Measurements from ENCODE around the gene IL12A.

The IL12A gene
- 0 to 4.1 (median 0.08) reads per million in 18 experiments for total RNA-seq

- DNase-seq = peak; percentile 71 to 83
These were observed at the start of gene IL12A for GRCh38 chr3:159988617-159989271. IL12A (plus strand) TSS chr3:159988835.

- DNase-seq = peak in 1 of 2 donors; percentile 14
These were observed 47.3 kb upstream of the IL12A start for GRCh38 chr3:159941038-159942000.

DNA sequence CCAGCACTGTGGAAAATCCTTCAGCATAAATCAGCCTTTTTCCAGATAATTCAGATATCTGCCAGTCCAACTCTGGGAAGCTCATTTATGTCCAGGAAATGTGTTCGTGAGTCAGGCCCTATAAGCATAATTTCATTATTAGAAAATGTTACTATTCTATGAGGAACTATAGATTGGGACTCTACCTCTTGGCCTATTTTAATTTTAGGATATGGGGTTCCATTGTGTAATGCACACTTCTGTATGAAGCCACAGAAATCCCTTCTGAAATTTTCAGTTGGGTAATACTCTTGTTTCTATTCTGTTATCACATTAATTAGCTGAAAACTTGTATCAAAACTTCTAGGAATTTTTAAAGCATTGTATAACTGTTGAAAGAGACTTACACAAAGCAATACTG is 43.9 kb upstream of the IL12A start:
- peak; percentile 19 to 66 for DNase-seq

DNA sequence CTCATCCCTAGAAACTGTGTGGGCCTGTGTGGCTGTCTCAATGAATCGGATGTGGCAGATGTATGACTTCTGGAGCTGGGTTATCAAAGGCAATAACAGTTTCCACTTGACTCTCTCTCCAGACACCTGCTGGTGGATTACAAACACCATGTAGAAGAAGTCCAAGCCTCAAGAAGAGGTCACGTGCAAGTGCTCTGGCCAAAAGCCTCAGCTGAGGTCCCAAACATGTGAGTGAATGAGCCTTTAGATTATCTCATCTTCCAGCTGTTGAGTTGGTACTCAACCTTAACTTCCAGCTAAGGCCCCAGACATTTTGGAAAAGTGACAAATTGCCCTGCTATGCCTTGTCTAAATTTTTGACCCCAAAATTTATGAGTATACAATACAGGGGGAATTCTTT is 42.7 kb upstream of the IL12A start:
- DNase-seq = no peak

DNA sequence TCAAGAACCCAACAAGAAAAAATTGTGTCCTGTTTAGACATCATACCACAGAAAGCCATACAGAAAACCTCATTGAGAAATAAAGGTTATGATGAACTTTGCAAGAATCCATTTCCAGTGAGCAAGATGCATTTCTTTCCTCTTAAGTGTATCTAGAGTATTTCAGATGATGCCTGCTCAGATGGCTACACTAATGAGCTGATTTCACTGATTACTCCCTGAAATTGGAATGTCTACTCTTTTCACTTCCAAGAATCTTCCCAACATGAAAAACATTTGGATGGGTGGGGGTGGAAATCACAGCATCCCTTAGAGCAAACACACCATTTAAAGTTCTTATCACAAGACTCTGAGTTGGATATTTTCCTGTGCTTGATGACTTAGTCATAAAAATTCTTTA is 41.4 kb upstream of the IL12A start:
- DNase-seq = no peak

DNA sequence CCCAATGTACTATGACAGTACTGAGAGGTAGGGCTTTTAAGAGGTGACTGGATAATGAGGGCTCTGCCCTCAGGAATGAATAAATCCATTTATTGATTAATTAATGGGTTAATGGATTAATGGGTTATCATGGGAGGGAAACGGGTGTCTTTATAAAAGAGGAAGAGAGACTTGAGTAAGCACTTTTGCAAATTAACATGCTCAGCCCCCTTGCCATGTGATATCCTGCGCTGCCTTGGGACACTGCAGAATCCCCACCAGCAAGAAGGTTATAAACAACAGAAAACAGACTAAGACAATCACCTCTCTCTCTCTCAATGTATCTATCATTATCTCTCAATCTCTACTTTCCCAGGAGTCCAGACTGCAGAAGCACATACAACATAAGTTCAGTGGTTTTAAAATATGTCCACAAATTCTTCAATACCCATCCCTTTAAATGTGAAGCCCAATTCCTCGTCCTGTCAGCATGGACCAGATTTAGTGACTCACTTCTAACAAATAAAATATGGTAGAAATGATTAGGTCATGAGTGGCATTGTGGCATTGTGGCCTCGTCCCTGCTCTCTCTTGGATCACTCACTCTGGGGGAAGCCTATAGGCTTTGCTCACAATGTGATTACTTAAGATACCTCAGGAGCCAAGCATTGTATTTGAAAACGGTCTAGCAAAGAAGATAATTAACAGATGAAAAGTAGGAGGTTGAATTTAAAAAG is 40.0 kb upstream of the IL12A start:
- peak; percentile 35 to 42 for DNase-seq

GRCh38 chr3:159950156-159950898 is 38.3 kb upstream of the IL12A start:
- no peak for DNase-seq

DNA sequence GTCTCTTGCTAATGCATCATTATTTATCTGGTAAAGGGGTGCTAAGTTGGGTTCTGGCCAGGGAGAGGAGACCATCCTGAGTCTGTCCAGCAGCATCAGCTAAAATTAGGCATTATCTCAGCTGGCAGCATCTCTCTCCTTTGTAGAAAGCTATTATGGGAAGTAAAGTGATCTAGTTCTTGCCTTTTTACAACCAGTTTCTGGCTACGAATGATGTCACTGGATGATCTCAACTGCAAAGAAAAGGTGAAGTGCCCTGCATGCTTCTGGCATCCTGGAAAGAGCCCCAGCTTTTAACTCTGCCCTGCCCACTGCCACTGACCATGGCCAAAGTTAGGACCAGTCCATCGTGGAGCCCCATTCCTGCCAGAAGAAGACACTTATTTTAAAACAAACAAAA is 37.1 kb upstream of the IL12A start:
- DNase-seq = peak in 1 of 2 donors; percentile 13

DNA sequence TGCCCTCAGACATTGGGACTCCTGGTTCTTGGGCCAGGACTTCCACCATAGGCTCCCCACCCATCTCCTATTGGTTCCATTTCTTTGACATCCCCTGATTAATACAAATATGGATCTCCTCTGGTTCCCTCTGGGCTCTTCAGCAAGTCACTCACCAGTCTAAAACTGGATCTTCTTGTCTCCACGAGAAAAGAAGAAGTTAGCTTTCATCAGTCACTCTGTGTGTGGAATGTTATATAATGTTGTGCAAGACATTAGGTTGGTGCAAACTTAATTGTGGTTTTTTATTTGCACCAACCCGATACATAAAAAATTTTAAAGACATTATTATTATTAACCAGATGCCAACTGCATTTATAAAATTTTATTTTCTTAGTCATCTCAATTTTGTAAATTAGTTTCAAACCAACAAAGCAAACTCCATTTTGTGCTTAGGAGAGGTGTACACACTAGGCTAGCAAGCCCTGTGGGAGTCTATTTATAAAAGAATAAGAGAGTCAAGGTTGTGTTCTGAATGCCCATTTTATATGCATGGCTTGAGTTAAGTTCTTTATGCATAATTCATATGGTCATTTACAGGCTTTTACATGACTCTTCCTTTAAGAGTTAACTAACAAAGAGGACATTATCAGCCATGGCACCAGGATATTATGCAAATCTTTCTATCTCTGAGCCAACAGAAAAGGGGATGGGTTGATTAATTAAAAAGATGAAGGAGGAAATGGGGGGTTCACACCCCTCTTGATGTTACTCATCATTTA is 35.1 kb upstream of the IL12A start:
- peak; percentile 46 to 68 for DNase-seq

DNA sequence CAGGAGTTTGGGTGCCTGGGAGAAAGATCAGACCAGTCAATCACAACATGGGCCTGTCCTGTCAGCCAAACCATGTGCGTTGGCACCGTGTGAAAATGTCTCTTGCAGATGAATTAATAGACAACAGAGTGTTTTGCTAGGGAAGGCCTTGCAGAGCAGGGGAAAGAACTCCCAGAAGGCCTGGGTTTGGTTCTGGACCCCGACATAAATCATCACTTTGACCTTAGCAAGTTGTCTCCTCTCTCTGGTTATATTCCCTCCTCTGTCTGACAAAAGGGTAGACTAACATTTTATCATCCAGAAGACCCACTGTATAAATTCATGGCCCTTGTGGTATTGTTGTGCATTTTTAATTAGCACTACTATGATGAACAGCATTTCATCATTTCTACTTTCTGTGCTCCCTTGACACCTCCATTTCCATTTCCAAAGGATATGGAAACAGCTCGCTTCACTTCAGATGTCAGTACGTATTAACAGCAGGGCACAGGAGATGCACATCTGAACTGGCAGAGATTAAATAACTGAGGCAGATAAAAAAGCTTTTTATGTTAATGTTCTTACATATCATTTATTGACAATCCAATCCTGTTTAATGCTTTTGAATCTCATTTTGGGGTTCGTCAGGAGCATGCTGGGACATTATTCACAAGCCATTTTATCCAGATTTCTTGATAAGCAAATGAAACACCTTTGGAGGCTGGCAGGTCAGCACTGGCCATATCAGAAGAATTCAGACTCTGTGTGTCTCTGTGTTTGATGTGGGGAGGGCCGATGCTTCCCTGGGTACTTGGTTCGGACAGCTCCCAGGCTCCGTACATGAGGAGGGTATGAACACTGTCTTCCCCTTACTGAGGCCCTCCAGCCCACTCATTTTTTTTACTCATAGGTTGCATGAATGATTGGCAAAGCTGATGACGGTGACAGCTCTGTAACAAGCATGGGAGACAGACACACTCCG is 28.2 kb upstream of the IL12A start:
- DNase-seq = no peak

DNA sequence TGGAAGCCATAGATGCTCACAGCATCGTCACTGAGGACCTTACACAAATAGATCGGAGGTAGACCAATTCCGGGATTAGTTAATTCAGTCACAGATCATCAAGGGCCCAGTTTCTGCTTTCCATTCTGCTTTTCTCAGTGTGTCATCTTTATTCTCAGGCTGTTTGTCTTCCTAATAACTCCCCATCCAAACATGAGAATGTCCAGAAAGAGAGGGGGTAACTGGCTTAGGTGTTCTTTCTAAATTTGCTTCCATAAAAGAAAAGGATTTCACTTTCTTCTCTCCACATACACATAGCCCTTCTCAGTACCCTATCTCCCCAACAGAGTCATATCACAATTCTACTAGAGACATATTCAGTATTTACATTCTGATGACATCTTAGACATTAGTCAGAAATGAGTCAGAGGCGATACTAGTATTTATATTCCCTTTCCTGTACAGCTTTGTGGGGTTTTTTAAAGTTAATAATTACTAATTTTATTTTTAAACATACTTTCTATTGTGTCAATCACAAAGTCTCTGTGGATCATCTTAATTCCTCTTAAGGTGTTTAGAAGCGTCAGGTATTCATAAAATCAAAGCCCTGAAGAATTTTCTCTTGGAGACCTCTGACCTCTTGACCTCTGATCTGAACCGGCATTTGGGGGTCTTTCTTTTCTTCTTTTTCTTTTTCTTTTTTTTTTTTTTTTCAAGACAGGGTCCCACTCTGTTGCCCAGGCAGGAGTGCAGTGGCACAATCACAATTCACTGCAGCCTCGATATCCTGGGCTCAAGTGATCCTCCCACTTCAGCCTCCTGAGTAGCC is 24.3 kb upstream of the IL12A start:
- no peak for DNase-seq

DNA sequence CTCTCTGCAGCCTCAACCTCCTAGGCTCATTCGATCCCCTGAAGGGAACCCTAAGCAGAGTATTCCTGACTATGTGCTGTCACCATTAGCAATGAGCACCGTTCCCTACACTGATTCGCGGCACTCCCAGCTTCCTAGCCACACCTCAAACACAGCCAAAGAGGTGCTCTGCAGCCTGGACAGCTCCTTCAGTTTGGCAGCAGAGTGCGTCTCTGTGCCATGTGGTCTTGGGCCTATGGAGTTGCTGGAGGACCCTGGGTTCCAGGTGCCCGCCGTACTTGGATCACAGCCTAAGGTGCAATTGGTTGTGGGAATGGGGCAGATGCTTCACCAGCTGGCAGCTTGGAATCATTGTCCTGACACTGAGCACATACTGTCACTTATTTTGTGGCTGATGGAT is 17.3 kb upstream of the IL12A start:
- no peak for DNase-seq

DNA sequence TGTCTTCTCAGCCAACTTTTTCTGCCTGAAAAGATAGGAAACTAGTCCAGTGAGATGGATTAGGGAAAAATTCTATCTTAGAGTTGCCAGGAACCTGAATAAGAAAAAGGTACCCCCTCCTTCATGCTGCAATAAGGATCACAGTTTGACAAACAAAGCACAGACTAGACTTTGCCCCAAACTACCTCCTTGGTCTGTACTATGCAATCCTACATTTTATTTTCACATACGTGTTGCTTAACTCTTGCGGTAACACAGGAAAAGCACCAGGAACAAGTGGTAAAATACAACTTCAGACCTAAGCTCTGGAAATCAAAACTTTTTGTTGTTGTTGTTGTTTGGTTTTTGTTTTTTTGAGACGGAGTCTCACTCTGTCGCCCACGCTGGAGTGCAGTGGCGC is 11.3 kb upstream of the IL12A start:
- DNase-seq = peak in 1 of 2 donors; percentile 54

GRCh38 chr3:159978353-159978752 is 10.3 kb upstream of the IL12A start:
- DNase-seq = no peak

GRCh38 chr3:159978918-159979703 is 9.5 kb upstream of the IL12A start:
- no peak for DNase-seq

DNA sequence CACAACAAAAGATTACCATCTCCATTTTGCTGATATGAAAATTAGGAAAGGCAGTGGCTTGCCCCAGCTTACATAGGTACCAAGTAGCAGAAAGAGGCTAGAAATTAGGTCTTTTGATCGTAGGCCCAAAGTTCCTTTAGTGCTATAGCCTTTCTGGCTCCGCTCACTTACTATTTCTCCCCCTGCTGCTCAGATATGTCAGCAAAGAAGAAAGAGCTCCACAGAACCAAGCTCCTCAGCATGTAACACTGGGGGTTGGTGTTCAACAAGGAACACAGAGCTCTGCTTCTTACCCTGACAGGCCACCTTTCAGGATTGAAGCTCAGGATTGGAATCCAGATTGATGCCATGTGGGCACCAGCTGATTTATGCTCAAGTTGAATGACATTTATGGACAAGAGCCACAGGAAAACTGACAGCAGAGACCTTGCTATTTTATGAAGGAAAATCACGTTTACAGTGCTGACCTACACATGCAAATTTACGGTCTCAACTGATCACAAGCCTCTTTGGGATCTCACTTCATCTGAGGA is 6.1 kb upstream of the IL12A start:
- no peak for DNase-seq

DNA sequence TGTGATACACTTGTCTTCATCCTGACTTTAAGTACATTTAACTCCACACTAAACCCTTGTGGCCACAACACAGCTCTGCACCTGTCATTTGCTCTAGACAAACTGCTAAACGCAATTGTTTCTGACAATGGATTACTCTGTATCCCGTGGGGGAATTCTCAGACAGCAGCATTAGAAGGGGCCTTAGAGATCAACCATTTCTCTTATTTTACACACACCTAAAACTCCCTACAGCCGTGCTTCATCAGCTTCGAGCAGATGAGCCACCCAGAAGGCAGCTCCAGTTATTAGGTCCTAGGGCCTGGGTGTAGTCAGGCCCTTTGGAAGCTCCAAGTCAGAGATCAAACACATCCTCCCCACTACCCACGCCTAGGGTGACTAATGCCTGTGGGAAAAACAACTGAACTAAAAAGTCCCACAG is 1.3 kb upstream of the IL12A start:
- DNase-seq = peak in 1 of 2 donors; percentile 34

All from inflammatory macrophage (primary cell).